Body of pancreas (tissue), 4 donors: ENCODE results near the gene GSS.

Experiments used
- POLR2A ChIP-seq, 3 donors: fragments of 450-650 bp; IDR thresholded peaks; one replicate each; pipeline ENCODE4 v1.6.1; 2016; ENCODE audit warnings: antibody characterized with exemption in 3 of 3, mild to moderate bottlenecking in 2 of 3
- TF ChIP-seq, protein P1 (sequence below), 7 experiments: fragments of 450-650 bp in 4 of 7; fragments of 200-600 bp in 3 of 7; sonication (generic) in 3 of 7; IDR thresholded peaks; one replicate each; pipeline ENCODE4 v1.5.1; 2016 to 2019; ENCODE audit warnings: antibody characterized with exemption in 7 of 7

DNA sequence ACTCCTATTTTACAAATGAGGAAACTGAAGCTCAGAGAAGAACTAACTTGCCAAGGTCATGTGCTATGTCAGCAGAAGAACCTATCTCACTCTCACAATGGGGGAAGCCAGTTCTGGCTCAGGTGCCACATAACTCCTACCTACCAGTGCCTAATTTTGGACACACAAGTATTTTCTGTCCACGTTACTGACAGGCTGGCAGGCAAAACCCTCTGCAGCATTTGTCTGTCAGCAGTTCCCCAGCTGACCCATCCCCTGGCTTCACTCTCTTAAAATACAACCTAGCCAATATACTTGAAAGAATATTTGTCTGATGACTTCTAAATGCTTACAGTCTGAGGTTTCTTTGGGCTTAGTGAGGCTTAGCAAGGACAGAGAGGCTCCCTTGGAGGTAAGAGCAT lies 15.5 kb downstream of the GSS start:
- TF ChIP-seq, protein P1, sequence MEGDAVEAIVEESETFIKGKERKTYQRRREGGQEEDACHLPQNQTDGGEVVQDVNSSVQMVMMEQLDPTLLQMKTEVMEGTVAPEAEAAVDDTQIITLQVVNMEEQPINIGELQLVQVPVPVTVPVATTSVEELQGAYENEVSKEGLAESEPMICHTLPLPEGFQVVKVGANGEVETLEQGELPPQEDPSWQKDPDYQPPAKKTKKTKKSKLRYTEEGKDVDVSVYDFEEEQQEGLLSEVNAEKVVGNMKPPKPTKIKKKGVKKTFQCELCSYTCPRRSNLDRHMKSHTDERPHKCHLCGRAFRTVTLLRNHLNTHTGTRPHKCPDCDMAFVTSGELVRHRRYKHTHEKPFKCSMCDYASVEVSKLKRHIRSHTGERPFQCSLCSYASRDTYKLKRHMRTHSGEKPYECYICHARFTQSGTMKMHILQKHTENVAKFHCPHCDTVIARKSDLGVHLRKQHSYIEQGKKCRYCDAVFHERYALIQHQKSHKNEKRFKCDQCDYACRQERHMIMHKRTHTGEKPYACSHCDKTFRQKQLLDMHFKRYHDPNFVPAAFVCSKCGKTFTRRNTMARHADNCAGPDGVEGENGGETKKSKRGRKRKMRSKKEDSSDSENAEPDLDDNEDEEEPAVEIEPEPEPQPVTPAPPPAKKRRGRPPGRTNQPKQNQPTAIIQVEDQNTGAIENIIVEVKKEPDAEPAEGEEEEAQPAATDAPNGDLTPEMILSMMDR (IDR thresholded peaks at IDR 0.05) = no peak
- TF ChIP-seq POLR2A (IDR thresholded peaks at IDR 0.05) = no peak
